HepG2 (cell line): ENCODE data around the gene PRRT2. TPM values are rescaled to one million over a fixed set of nuclear protein-coding genes. Genes with fewer than 3 reads are reported as not detected.

Experiments
- ELK4 ChIP-seq: sonication (generic); formaldehyde crosslinking; IDR thresholded peaks from 2 replicates; pipeline ENCODE4 v1.9.0; 2021; ENCODE audit warnings: missing genetic modification reagents, borderline replicate concordance
- FOXJ3 ChIP-seq: sonication (generic); formaldehyde crosslinking; IDR thresholded peaks from 2 replicates; pipeline ENCODE4 v1.4.0; 2020; ENCODE audit warnings: missing genetic modification reagents, mild to moderate bottlenecking, borderline replicate concordance
- FOXP4 ChIP-seq: sonication (generic); formaldehyde crosslinking; IDR thresholded peaks from 2 replicates; pipeline ENCODE4 v1.4.0; 2020; ENCODE audit warnings: missing genetic modification reagents
- FUBP1 ChIP-seq: sonication (generic); formaldehyde crosslinking; IDR thresholded peaks from 2 replicates; pipeline ENCODE4 v1.5.1; 2020; ENCODE audit warnings: missing genetic modification reagents, mild to moderate bottlenecking, borderline replicate concordance
- GZF1 ChIP-seq: sonication (generic); formaldehyde crosslinking; IDR thresholded peaks from 2 replicates; pipeline ENCODE4 v1.5.1; 2020; ENCODE audit warnings: mild to moderate bottlenecking, missing genetic modification reagents
- HMG20A ChIP-seq: IDR thresholded peaks from 2 replicates; pipeline ENCODE4 v1.6.1; 2016; ENCODE audit warnings: borderline replicate concordance
- HNF1B ChIP-seq: sonication (generic); formaldehyde crosslinking; IDR thresholded peaks from 2 replicates; pipeline ENCODE4 v1.5.1; 2020; ENCODE audit warnings: mild to moderate bottlenecking, moderate library complexity, missing genetic modification reagents
- HNF4G ChIP-seq, 2 experiments: sonication (generic) in 1 of 2; formaldehyde crosslinking in 1 of 2; IDR thresholded peaks; 2 replicates each; pipeline versions ENCODE4 v1.4.0 to v1.6.1; 2011 to 2020; ENCODE audit warnings: borderline replicate concordance in 2 of 2, low read depth in 2 of 2, mild to moderate bottlenecking in 2 of 2, low read length in 1 of 2, missing genetic modification reagents in 1 of 2, moderate library complexity in 1 of 2
- KAT7 ChIP-seq: IDR thresholded peaks from 2 replicates; pipeline ENCODE4 v1.6.1; 2018; ENCODE audit warnings: borderline replicate concordance, missing compliant biosample characterization
- SKI ChIP-seq: fragments of 450-650 bp; IDR thresholded peaks from one replicate; pipeline ENCODE4 v1.6.1; 2018; ENCODE audit warnings: mild to moderate bottlenecking; ENCODE audit not compliant: partially characterized antibody
- SMYD3 ChIP-seq: sonication (generic); formaldehyde crosslinking; IDR thresholded peaks from 2 replicates; pipeline ENCODE4 v1.8.1; 2023; ENCODE audit warnings: mild to moderate bottlenecking, missing genetic modification reagents
- ZNF101 ChIP-seq: sonication (generic); formaldehyde crosslinking; IDR thresholded peaks from 2 replicates; pipeline ENCODE4 v1.4.0; 2020; ENCODE audit warnings: mild to moderate bottlenecking, low read depth, missing genetic modification reagents, borderline replicate concordance
- ZNF124 ChIP-seq: sonication (generic); formaldehyde crosslinking; IDR thresholded peaks from 2 replicates; pipeline ENCODE4 v1.4.0; 2020; ENCODE audit warnings: missing genetic modification reagents
- ZNF556 ChIP-seq: sonication (generic); formaldehyde crosslinking; IDR thresholded peaks from 2 replicates; pipeline ENCODE4 v1.4.0; 2020; ENCODE audit warnings: mild to moderate bottlenecking, missing genetic modification reagents, borderline replicate concordance
- ZNF607 ChIP-seq: sonication (generic); formaldehyde crosslinking; IDR thresholded peaks from 2 replicates; pipeline ENCODE4 v1.5.1; 2020; ENCODE audit warnings: missing genetic modification reagents, mild to moderate bottlenecking, borderline replicate concordance
- ZNF781 ChIP-seq: sonication (generic); formaldehyde crosslinking; IDR thresholded peaks from 2 replicates; pipeline ENCODE4 v1.5.1; 2020; ENCODE audit warnings: borderline replicate concordance, mild to moderate bottlenecking, missing genetic modification reagents; ENCODE audit errors: not compliant biosample characterization
- ZSCAN25 ChIP-seq: sonication (generic); formaldehyde crosslinking; IDR thresholded peaks from 2 replicates; pipeline ENCODE4 v1.8.0; 2022; ENCODE audit warnings: mild to moderate bottlenecking, missing genetic modification reagents
- polyA plus RNA-seq, 8 experiments: library from polyadenylated mRNA; depleted of rRNA in 3 of 8; stranded (reverse) in 7 of 8; unstranded in 1 of 8; fragments of >200 nt; fragmentation: Illumina TruSeq in 4 of 8; extraction: Trizol in 4 of 8; gene quantifications; 2 replicates each; pipeline versions ENCODE4 v1.2.1 to v1.2.3, GENCODE V29; 2011 to 2016; ENCODE audit warnings: low read depth in 4 of 8, missing spikeins in 1 of 8, mixed read lengths in 1 of 8; ENCODE audit not compliant: insufficient read depth in 1 of 8
- total RNA-seq, 5 experiments: library from RNA; depleted of rRNA; stranded (reverse); fragments of >200 nt; fragmentation: Illumina TruSeq; extraction: Trizol; gene quantifications; 2 replicates each; pipeline ENCODE4 v1.2.3, GENCODE V29; 2016; ENCODE audit warnings: low read depth in 1 of 5
- TF ChIP-seq, protein P1 (sequence below): sonication (generic); formaldehyde crosslinking; IDR thresholded peaks from 2 replicates; pipeline ENCODE4 v1.4.0; 2020; ENCODE audit warnings: missing genetic modification reagents

PRRT2 gene
- total and polyA plus RNA-seq, 2 of the 13 experiments (the other 11 are each of a cell fraction or from before 2014, with no cell fraction given): 0.51 to 1.1 TPM

- TF ChIP-seq SKI (peak; percentile 29), ELK4 (CRISPR knock-in tag) (no peak), ZNF101 (CRISPR knock-in tag) (no peak), GZF1 (CRISPR knock-in tag) (no peak), SMYD3 (CRISPR knock-in tag) (peak; percentile 25; the same call in 1 of the 2 replicates), HNF1B (CRISPR knock-in tag) (0 out of 2 replicates have a peak, but pooled peaks have one; percentile 15), FOXP4 (CRISPR knock-in tag) (peak; percentile 87), ZNF607 (CRISPR knock-in tag) (0 out of 2 replicates have a peak, but pooled peaks have one; percentile 34), FUBP1 (CRISPR knock-in tag) (no peak), FOXJ3 (no peak), ZNF124 (CRISPR knock-in tag) (0 out of 2 replicates have a peak, but pooled peaks have one; percentile 26), ZSCAN25 (0 out of 2 replicates have a peak, but pooled peaks have one; percentile 50), ZNF781 (CRISPR knock-in tag) (no peak), HNF4G (IDR thresholded peaks at IDR 0.05; ENCODE audit: borderline replicate concordance, low read depth, low read length) (peak; percentile 21; the same call in 1 of the 2 replicates), HNF4G (CRISPR knock-in tag; IDR thresholded peaks at IDR 0.05; ENCODE audit: borderline replicate concordance, low read depth) (no peak), HMG20A (CRISPR knock-in tag) (no peak), ZNF556 (CRISPR knock-in tag) (no peak), KAT7 (CRISPR knock-in tag) (peak; percentile 45; the same call in 1 of the 2 replicates)
- TF ChIP-seq, protein P1, sequence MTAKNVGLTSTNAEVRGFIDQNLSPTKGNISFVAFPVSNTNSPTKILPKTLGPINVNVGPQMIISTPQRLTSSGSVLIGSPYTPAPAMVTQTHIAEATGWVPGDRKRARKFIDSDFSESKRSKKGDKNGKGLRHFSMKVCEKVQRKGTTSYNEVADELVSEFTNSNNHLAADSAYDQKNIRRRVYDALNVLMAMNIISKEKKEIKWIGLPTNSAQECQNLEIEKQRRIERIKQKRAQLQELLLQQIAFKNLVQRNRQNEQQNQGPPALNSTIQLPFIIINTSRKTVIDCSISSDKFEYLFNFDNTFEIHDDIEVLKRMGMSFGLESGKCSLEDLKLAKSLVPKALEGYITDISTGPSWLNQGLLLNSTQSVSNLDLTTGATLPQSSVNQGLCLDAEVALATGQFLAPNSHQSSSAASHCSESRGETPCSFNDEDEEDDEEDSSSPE (CRISPR knock-in tag): 0 out of 2 replicates have a peak, but pooled peaks have one; percentile 19
These were observed 19.9 kb upstream of the PRRT2 start (continued) for GRCh38 chr16:29791845-29792807.
